HG03520 (cell line): Measurements from ENCODE around the gene MECR.
"Not testable (repeated sequence)": the region's sequence is repeated elsewhere in the genome, so short reads cannot be mapped to it uniquely, and the experiment has no call there.

Experiments
- ATAC-seq: cut with Tn5 transposase; IDR thresholded peaks from one replicate; pipeline ENCODE4 v1.9.1; 2021; ENCODE audit warnings: mild to moderate bottlenecking, moderate library complexity; ENCODE audit not compliant: unreplicated experiment

Gene MECR

GRCh38 chr1:29236712-29237128, 6.0 kb upstream of the MECR start:
- no peak for ATAC-seq

DNA sequence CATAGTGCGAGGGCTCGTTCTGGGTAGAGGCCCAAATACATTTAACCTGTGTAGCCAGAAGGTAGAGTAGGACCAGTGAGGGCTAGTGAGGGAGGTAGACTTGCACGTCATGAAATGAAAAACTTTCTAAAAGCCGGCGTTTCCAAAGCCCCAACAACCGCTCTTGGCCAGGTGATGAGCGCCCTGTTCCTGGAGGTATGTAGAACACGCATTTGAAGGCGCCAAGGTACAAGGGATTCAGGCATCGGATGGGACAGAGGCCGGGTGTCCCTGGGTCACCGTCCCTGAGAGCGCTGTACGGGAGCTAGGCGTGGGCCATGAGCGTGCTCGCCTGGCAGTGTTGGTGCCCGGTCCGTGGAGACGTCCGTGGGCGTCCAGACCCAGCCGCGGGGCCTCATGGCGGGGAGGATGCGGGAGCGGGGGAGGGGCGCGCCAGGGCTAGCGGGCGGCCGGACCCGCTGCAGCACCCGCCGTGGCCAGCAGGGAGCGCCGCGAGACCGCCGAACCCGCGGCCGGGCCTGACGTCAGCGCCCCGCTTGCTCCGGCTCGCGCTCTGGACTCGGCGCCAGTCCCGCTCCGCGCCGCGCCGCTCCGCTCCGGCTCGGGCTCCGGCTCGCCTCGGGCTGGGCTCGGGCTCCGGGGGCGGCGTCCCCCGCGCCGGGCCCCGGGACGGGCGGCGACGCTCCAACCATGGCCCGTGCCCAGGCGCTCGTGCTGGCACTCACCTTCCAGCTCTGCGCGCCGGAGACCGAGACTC, 5.4 kb upstream of the MECR start, which contains the start of gene PTPRU:
PTPRU (plus strand) TSS at position 568 of the 757 bp plus-strand sequence; CDS start at position 691, 123 bp downstream.
- no peak for ATAC-seq

GRCh38 chr1:29234881-29235280, 4.1 kb upstream of the MECR start:
- not testable (repeated sequence) for ATAC-seq

DNA sequence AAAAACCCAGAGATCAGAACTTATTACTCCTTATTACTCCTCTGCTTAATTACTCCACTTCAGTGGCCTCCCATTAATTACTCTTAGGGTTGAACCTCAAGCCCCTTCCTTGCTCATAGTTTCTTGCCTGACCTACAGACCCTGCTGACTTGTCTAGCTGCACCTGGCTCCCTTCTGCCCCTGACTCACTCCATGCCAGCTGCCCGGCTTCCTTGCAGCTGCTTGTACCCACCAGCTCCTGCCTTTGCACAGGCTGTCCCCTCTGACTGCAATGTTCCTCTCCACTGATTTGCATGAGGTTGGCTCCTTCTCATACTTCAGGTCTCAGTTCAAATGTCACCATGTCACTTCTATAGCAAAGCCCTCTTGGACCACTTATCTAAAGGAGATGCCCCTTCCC, 3.7 kb upstream of the MECR start:
- no peak for ATAC-seq

- no peak for ATAC-seq
Observed at GRCh38 chr1:29233693-29234092, 3.0 kb upstream of the MECR start.

DNA sequence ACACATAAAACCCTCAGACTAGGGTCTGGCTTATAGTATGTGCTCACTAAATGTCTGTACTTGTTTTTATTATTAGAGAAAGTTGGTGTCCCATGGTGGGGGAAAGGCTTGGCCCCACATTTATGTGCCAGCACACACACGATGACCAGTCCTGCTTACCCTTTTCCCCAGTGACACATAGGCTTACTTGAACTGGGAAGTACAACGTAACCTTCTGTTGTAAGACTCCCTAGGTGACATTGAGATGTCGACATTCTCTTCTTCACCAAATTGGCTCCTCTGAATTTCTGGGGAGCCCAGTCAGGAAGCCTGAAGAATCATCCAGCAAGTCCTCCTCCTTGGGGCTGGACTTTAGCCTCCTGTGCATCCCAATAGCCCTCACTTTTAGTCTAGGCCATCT, 1.7 kb upstream of the MECR start:
- no peak for ATAC-seq

- ATAC-seq, result no peak
Observed at GRCh38 chr1:29230204-29230552, 556 bp downstream of the MECR start.

- ATAC-seq, result no peak
Observed at GRCh38 chr1:29227511-29227910, 3.2 kb downstream of the MECR start.

- ATAC-seq, result no peak
Observed at GRCh38 chr1:29225361-29225760, 5.4 kb downstream of the MECR start.

GRCh38 chr1:29224356-29224837, 6.3 kb downstream of the MECR start:
- no peak for ATAC-seq

- no peak for ATAC-seq
Observed at GRCh38 chr1:29223521-29223920, 7.2 kb downstream of the MECR start.

- ATAC-seq, result no peak
Observed at GRCh38 chr1:29222686-29223085, 8.0 kb downstream of the MECR start.

DNA sequence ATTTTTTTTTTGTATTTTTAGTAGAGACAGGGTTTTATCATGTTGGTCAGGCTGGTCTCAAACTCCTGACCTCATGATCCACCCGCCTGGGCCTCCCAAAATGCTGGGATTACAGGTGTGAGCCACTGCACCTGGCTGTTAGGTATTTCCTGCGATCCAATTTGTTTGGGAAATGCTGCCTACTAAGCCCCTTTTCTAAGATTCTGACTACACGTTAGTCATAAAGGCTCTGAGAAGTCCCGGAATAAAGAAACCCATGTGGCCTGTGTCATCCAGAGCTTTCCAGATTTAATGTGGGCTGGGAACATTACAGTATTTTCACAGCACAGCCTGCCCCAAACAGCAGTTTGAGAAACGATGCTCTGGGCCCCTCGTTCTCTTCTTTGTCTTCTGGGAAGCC, 8.5 kb downstream of the MECR start:
- not testable (repeated sequence) for ATAC-seq

- no peak for ATAC-seq
Observed at GRCh38 chr1:29221296-29221695, 9.4 kb downstream of the MECR start.

- ATAC-seq, result no peak
Observed at GRCh38 chr1:29218223-29218622, 12.5 kb downstream of the MECR start.

- ATAC-seq, result no peak
Observed at GRCh38 chr1:29217633-29218032, 13.1 kb downstream of the MECR start.

- ATAC-seq, result no peak
Observed at GRCh38 chr1:29213055-29213454, 17.7 kb downstream of the MECR start.

GRCh38 chr1:29211086-29212030, 19.4 kb downstream of the MECR start:
- ATAC-seq, result no peak

DNA sequence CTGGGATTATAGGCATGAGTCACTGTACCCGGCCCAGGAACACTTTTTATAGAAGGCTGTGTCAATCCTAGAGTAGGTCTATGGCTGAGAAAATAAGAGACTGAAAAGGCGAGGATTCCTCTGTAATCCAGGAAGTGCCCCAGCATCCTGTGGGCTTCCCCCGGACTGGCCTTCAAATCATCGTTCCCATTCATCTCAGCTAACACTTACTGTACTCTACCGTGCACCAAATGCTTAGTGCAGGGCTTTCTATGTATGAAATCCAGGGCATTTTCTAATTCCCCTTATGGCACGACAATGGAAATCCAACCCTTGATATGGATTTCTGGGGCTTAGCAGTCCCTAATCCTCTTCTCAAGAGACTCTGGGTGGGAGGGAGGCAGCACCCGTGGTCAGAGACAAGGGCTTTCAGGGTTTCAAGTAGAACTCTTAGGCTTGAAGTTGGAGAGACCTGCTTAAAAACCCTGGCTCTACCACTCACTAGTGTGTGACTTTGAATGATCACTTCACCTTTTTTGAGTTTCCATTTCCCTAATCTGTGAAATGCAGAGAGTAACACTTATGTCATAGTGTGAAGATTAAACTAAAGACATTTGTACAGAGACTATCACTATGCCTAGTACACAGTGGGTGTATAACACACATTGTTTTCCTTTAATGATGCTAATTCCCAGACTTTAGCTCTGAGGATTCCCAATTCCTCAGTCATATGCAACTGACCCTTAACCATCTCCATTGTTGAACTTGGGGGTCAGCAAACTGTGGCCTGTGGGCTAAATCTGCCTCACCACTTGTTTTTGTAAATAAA, 20.3 kb downstream of the MECR start:
- no peak for ATAC-seq

GRCh38 chr1:29209173-29209572, 21.6 kb downstream of the MECR start:
- no peak for ATAC-seq

- no peak for ATAC-seq
Observed at GRCh38 chr1:29208442-29208841, 22.3 kb downstream of the MECR start.
